Putamen (tissue), 1 donor: Measurements from ENCODE around the gene AGMO.

Experiments
- DNase-seq: peaks from one replicate; pipeline ENCODE4 v3.0.0-alpha.2; 2016; ENCODE audit warnings: low spot score

The AGMO gene

GRCh38 chr7:15457990-15458955, 103.5 kb downstream of the AGMO start:
- no peak for DNase-seq

- no peak for DNase-seq
Observed at GRCh38 chr7:15452670-15453069, 109.1 kb downstream of the AGMO start.

DNA sequence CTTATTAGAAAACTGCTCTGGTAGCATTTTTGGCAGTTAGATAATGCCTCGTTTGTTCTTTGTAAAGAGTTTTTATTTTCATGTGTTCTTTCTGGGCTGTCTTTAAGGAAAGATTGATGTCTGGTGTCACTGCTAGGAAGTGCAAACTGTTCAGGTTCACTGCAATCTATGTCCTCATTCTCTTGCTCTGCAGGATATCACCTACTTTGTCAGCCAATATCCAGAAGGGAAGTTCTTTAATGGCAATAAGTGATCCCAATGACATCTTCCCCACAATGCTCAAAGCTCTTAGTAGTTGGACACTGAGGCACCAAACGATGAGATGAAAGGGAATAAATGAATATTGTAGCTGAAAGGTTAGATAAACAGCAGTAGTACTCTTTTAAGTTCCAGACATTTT, 115.1 kb downstream of the AGMO start:
- DNase-seq: no peak

DNA sequence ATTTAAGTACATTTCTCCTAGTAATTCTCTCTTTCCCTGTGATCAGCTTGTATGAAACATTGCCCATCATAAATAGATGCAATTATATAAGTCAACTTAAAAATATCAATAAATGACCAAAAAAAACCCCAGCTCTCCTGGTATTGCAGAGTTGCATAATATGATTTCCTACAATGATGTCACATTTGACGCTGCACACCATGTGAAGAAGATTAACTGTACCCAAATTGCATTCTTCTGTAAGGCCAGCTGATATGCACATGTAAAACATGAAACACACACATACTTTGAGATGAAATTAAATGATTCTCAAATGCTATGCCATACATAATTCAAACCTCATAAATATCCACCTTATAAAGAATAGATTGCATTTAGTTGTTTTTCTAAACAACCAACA, 115.5 kb downstream of the AGMO start:
- no peak for DNase-seq

DNA sequence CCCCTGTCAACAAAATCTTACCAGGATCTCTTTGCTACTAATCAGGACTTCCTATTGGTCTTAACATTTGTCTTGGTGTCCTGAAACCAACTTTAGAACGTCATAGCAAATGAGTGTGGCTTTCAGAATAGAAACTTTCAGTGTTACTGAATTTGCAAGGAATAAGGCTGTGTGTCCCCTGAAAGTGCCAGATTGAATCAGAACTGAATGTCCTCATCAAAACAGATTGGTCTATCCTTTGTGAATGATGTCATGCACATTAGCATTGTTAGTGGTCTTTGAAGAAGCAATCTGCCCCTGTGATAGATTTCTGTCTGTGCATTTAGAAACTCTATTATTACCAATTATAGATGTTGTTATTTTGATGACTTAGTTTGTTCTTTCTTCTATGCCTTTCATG, 119.9 kb downstream of the AGMO start:
- no peak for DNase-seq

GRCh38 chr7:15440482-15440881, 121.3 kb downstream of the AGMO start:
- DNase-seq: no peak

GRCh38 chr7:15439853-15440252, 122.0 kb downstream of the AGMO start:
- no peak for DNase-seq

DNA sequence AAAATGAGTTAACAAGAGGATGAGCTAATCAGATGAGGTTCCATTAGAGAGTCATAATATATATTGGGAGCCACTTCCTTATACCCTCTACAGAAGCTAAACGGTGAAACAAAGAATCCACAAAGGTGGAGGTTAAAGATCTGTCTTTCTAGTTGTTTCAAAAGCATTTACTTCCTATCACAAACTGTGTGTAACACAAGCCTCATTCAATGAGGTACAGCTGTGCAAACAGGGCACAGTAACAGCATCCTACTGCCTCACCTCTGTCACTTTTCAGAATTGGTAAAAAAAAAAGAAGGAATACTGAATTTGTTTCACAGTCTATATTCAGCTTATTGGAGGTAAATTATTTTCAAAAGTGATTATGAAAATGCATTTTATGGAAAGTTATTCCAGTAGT, 128.7 kb downstream of the AGMO start:
- no peak for DNase-seq

DNA sequence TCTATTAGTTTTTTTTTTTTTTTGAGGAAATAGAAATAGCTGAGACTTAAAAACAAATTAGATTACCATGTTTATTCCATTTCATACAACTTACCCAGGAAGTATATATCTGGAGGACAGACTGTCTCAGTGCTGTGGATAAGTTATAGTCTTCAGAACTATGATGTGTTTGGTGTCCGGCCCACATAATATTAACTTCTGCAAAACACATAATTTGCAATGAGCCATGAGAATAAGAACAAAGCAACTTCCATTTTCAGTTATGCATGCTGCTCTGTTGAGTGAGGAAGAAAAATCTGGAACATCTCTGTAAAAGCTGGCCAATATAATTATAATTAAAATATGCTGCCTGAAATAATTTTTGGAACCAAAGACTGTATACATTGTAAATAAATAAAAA, 130.9 kb downstream of the AGMO start:
- DNase-seq: no peak

- DNase-seq: no peak
Observed at GRCh38 chr7:15430191-15430590, 131.6 kb downstream of the AGMO start.

- no peak for DNase-seq
Observed at GRCh38 chr7:15424468-15424867, 137.3 kb downstream of the AGMO start.

GRCh38 chr7:15419596-15419995, 142.2 kb downstream of the AGMO start:
- DNase-seq: no peak

DNA sequence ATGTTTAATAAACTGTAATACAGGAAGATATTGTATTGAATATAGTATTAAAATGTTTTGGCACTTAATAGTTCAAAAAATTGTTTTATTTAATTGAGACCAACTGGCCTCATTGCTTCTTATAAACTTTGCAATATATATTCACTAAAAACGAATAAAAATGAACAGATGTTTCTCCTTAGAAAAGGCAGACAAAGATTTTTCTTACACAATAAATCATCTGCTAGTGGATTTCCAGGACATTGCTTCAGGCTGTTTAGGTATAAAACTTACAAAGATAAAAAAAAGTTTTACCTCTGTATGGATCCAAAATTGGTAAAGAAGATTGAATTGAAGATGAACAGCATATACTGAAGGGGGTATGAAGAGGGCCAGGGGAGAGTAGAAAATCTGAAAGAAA, 143.6 kb downstream of the AGMO start:
- DNase-seq: no peak

DNA sequence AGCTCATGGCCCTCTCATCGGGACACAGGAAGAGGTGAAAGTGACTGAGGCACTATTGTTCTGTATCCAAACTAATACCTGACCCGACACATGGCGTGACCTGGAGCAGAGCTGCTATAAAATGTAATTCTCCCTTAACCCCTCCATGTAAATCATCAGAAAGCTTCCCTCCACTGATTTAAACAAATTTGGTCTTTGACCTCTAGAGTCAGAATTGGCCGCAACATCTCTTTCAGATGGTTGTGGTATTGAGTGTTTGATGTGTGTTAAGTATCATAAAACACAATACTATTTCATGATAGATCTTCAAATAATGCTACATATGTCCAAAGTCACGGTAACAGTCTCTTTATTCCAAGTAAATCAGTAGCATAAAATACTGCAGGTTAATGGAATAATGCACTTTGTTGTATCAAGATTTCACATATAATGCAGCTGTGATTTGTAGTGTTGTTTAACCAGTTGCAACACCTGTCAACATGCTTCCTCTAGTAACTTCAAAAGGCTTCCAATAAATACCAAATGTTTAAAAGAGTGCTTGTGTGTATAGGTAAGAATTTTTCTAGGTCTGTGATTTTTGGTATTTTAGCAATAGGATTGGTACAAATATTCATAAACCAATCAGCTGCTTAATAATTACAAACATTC, 144.3 kb downstream of the AGMO start:
- no peak for DNase-seq

DNA sequence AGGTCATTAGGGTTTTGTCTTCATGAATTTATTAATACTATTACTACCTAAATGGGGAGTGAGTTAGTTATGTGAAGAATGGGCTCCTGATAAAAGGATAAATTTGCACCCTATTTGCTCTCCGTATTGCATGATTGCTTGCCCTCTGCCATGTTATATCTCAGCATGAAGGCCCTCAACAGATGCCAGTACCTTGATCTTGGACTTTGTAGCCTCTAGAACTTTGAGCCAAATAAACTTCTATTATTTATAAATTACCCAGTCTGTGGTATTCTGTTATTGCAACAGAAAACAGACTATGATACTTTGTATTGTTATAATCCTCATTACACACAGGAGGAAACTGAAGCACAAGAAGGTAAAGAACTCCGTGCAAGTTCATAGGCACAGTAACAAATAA, 150.8 kb downstream of the AGMO start:
- no peak for DNase-seq

DNA sequence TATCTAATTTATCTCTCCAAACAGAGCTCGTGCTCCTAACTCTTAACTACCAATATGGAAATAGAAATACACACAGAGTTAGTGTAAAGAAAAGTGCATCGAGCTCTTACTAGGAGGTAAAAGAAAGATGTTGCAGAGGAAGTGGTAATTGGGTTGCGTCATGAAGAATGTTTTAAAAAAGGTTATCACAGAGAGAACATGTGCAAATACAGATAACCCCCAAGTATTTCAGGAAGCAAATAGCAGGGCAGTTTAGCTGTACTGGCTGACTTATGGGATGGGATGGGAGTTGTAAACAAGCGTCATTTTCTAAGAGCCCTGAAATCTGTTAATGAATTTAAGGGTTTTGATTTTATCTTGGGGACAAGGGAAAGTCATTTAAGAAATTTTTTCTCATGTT, 153.9 kb downstream of the AGMO start:
- DNase-seq: no peak

DNA sequence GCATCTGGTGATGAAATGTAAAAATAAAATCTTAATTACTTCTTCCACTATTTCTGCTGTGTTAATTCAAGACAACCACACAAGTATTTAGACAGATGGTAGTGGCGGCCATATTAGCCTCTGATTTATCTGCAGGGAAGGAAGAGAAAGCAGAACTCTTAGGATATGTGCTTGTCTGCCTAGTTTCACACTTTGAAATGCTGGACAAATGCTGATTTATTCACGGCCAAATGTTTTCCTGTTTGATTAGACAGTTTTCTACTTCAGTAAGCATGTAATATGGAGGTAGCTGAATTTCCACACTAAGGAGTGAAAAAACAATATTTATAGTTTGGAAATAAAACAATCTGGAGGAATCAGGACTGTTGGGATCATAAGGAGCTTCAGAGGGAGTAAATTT, 158.1 kb downstream of the AGMO start:
- DNase-seq: no peak

DNA sequence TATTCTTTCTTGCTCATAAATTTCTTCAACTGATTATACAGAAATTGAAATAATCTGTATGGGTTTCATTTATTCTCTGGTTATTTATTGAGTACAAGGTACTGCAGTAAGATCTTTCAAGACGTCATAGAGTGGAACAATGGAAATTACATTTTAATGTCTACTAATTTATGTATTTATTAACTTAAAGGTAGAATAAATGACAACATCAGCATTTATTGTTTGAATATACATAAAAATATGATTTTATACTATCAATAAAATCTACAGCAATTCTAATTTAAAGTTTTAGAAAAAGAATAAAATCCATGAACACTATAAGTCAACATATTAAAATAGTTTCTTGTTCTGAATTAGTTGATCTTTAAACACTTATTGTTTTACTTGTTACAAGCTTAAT, 158.5 kb downstream of the AGMO start:
- no peak for DNase-seq

- DNase-seq: no peak
Observed at GRCh38 chr7:15402436-15403136, 159.2 kb downstream of the AGMO start.

DNA sequence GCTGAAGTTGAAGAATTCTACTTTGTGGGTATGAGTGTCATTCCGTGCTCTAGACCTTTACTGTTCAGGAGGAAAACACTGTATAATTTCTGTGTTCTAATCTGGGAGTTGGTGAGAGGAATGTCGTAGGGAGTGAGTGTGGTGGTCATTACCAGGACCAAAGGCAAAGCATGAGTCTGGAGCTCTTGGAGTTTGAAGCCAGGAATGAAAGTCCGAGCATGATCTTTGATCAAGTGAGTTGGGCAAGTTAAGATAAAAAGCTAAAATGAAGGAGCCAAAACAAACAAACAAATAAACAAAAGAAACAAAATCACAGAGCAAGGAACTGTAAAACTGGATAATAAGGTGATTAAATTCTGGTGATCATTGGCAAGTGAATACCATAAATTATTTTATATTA, 161.4 kb downstream of the AGMO start:
- DNase-seq: no peak

DNA sequence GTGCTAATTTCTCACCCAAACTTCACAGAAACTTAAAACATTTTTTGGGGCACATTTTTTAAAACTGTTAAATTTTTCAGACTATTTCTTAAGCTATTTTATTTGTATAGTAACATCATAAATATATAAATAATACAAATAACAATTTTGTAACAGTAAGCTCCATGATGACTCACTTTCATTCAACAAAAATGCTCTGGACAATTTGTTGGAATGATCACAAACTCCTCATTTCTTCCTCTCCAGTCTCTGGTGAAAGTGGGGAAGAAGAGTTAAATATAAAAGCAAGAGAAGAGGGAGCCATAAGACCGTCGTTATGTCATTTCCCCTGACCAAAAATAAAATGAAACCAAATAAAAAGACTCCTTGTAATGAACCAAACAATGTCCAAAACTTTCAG, 162.4 kb downstream of the AGMO start:
- no peak for DNase-seq

DNA sequence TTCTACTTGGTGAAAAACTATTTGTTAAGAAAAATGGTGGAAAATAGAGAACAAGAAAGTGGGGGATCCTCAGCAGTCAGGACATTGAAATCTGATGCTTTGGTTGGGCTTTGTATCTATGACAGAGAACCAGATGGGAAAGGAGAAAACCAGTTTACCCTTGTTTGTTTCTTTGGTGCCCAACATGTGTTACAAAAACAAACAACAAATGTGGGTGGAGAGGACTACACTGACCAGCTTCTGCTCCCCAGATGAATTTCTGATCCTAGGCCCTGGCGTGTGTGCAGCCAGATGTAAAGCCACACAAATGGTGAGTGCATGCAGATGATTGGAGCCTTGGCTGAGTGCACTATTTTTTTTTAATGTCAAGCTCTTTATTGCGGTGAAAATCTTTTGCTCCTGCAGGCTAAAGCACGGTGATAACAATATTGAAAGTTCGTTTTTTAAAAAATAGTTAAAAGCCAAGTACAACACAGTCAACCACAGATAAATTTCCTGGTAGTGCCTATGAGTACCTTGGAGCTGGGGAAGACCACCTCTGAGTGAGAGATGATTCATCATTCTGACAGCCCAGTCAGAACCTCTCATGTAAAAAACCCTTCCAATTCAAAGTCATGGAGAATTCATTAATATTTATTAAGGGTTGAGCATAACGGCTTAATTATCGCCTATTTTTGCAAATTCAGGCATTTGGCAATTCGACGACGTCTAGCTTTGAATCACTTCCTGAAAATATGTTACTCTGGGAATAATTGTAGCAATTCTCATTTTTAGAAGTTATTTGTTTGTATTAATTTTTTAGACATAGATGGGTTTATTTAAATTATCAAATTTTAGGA, 163.7 kb downstream of the AGMO start:
- no peak for DNase-seq
